ENCODE results near the gene FADS2. TPM values are rescaled to one million over a fixed set of nuclear protein-coding genes. Genes with fewer than 3 reads are reported as not detected.

The FADS2 gene
- total and polyA plus RNA-seq, 2 of the 13 experiments (the other 11 are each of a cell fraction or from before 2014, with no cell fraction given), result 90.1 to 124 TPM

DNA sequence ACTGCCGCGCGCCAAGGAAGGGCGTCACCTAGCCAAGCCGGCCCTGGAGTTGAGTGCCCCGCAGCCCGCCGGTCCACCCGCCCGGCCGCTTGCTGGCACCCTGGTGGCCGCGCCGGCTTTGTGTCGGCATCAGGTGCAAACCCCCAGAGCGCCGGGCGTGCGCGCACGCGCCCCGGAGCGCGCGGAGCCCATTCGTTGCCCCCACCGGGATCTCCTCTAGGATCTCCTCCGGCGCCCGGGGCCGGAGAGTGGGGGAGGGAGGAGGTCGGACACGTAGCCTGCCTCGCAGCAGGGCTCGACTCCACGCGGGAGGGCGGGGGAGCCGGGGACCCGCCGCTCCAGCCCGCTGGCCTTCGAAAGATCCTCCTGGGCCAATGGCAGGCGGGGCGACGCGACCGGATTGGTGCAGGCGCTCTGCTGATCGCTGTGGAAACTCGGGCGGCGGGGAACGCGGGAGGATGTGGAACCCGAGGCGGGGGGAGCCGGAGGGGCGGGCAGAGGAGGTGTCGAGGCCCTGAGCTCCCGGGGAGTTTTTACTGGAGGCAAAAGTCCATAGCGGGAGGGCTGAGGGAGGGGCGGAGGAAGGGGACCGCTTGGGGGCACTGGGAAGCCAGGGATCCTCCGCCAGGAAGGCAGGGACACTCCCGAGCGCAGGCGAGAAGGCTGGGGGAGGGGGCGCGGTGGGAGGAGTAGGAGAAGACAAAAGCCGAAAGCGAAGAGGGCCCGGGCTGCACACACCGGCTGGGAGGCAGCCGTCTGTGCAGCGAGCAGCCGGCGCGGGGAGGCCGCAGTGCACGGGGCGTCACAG, at the start of gene FADS2 (continued):
- TF ChIP-seq U2AF1 (optimal IDR thresholded peaks at IDR 0.05; ENCODE audit: low read depth, low read length) (no peak), ZNF720 (CRISPR knock-in tag; IDR thresholded peaks at IDR 0.05) (no peak), BHLHE40 (IDR thresholded peaks at IDR 0.05; ENCODE audit: low read length) (no peak), ZMYM2 (CRISPR knock-in tag; IDR thresholded peaks at IDR 0.05) (0 out of 2 replicates have a peak, but pooled peaks have one; percentile 29), TAF15 (IDR thresholded peaks at IDR 0.05; ENCODE audit: low read depth, low read length, poor library complexity, severe bottlenecking) (no peak), ZNF672 (CRISPR knock-in tag; IDR thresholded peaks at IDR 0.05) (no peak), RAD51 (IDR thresholded peaks at IDR 0.05; ENCODE audit: borderline replicate concordance) (no peak), ZNF549 (CRISPR knock-in tag; IDR thresholded peaks at IDR 0.05) (no peak), CENPT (CRISPR knock-in tag; IDR thresholded peaks at IDR 0.05; ENCODE audit: low read depth) (no peak), WIZ (CRISPR knock-in tag; IDR thresholded peaks at IDR 0.05) (no peak), ZNF362 (CRISPR knock-in tag; IDR thresholded peaks at IDR 0.05; ENCODE audit: borderline replicate concordance) (no peak; the same call in 1 of the 2 replicates), ZSCAN31 (CRISPR knock-in tag; IDR thresholded peaks at IDR 0.05; ENCODE audit: low read depth) (no peak; the same call in 1 of the 2 replicates), ZNF737 (CRISPR knock-in tag; IDR thresholded peaks at IDR 0.05; ENCODE audit: borderline replicate concordance) (no peak), SOX6 (IDR thresholded peaks at IDR 0.05) (no peak), SOX6 (CRISPR knock-in tag; IDR thresholded peaks at IDR 0.05) (peak; percentile 46), KDM4B (CRISPR knock-in tag; IDR thresholded peaks at IDR 0.05) (no peak), MXD4 (CRISPR knock-in tag; IDR thresholded peaks at IDR 0.05) (no peak), ZNF850 (CRISPR knock-in tag; conservative IDR thresholded peaks at IDR 0.05) (no peak), ZNF225 (CRISPR knock-in tag; IDR thresholded peaks at IDR 0.05) (no peak), ZNF816 (CRISPR knock-in tag; IDR thresholded peaks at IDR 0.05; ENCODE audit: borderline replicate concordance) (no peak), KAT2B (IDR thresholded peaks at IDR 0.05; ENCODE audit: borderline replicate concordance, low read depth, low read length) (no peak), NFYB (CRISPR knock-in tag; IDR thresholded peaks at IDR 0.05) (peak; percentile 74), NFIB (CRISPR knock-in tag; IDR thresholded peaks at IDR 0.05; ENCODE audit: borderline replicate concordance) (no peak), ZNF776 (CRISPR knock-in tag; IDR thresholded peaks at IDR 0.05) (peak; percentile 14)
- TF ChIP-seq, protein P1, sequence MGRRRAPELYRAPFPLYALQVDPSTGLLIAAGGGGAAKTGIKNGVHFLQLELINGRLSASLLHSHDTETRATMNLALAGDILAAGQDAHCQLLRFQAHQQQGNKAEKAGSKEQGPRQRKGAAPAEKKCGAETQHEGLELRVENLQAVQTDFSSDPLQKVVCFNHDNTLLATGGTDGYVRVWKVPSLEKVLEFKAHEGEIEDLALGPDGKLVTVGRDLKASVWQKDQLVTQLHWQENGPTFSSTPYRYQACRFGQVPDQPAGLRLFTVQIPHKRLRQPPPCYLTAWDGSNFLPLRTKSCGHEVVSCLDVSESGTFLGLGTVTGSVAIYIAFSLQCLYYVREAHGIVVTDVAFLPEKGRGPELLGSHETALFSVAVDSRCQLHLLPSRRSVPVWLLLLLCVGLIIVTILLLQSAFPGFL (CRISPR knock-in tag; IDR thresholded peaks at IDR 0.05), result no peak
- TF ChIP-seq, protein P2, sequence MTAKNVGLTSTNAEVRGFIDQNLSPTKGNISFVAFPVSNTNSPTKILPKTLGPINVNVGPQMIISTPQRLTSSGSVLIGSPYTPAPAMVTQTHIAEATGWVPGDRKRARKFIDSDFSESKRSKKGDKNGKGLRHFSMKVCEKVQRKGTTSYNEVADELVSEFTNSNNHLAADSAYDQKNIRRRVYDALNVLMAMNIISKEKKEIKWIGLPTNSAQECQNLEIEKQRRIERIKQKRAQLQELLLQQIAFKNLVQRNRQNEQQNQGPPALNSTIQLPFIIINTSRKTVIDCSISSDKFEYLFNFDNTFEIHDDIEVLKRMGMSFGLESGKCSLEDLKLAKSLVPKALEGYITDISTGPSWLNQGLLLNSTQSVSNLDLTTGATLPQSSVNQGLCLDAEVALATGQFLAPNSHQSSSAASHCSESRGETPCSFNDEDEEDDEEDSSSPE (CRISPR knock-in tag; IDR thresholded peaks at IDR 0.05), result peak; percentile 85
- TF ChIP-seq, protein P3, sequence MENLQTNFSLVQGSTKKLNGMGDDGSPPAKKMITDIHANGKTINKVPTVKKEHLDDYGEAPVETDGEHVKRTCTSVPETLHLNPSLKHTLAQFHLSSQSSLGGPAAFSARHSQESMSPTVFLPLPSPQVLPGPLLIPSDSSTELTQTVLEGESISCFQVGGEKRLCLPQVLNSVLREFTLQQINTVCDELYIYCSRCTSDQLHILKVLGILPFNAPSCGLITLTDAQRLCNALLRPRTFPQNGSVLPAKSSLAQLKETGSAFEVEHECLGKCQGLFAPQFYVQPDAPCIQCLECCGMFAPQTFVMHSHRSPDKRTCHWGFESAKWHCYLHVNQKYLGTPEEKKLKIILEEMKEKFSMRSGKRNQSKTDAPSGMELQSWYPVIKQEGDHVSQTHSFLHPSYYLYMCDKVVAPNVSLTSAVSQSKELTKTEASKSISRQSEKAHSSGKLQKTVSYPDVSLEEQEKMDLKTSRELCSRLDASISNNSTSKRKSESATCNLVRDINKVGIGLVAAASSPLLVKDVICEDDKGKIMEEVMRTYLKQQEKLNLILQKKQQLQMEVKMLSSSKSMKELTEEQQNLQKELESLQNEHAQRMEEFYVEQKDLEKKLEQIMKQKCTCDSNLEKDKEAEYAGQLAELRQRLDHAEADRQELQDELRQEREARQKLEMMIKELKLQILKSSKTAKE (CRISPR knock-in tag; IDR thresholded peaks at IDR 0.05; ENCODE audit: borderline replicate concordance), result no peak; the same call in 1 of the 2 replicates

Data from HepG2 (cell line).